LNCAP (cell line): ENCODE data around the gene BCAM.

Experiments
- CTCF ChIP-seq: fragments of 450-650 bp; IDR thresholded peaks from 2 replicates; pipeline ENCODE4 v1.5.1; 2017; ENCODE audit warnings: mild to moderate bottlenecking

BCAM gene

GRCh38 chr19:44856421-44857083, 47.6 kb downstream of the BCAM start:
- no peak for TF ChIP-seq CTCF

GRCh38 chr19:44857837-44858236, 48.9 kb downstream of the BCAM start:
- no peak for TF ChIP-seq CTCF

GRCh38 chr19:44863990-44864389, 55.1 kb downstream of the BCAM start:
- TF ChIP-seq CTCF = no peak

GRCh38 chr19:44865196-44865767, 56.4 kb downstream of the BCAM start:
- TF ChIP-seq CTCF = no peak

GRCh38 chr19:44866664-44867063, 57.8 kb downstream of the BCAM start:
- TF ChIP-seq CTCF = no peak

GRCh38 chr19:44867578-44867977, 58.7 kb downstream of the BCAM start:
- TF ChIP-seq CTCF = no peak

- no peak for TF ChIP-seq CTCF
These were observed 61.0 kb downstream of the BCAM start for GRCh38 chr19:44869733-44870470.
